Dedifferentiated amniotic fluid mesenchymal stem cell (primary cell): Measurements from ENCODE around the gene HS3ST3B1.

Source experiments
- DNase-seq: peaks from one replicate; pipeline ENCODE4 v3.0.0-alpha.2; 2016; ENCODE audit errors: extremely low spot score

HS3ST3B1 gene

DNA sequence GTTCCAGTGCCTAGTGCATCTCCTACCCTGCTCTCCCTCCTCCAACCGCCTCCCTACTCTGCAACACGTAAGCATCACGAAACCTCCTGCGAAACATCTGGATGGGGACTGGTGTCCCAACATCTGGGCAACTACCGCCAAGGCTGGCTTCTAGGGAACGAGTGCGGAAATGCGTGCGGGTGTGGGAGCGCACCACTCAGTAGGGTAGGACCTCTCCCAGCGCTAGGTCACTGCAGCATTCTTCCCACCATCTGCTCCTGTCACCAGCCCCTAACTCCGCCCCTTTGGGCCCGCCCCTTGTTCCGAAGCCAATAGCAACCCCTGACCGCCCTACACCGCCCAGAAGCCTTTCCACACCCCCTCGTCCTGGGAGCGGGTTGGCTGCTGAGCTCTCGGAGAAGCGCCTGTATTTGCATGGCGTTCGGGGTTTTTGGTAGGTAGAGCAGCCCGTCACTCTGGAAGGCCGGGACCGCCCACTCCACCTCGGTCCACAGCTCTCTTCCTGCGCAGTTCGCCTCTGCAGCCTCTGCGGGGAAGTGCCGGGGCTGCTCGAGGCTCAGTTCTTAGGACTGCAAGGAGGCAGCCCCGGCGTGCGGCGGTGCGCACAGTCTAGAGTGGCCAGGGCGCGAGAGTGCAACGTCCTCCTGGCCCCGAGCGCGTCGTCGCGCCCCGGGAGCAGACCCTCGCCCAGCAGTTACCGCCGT lies at the start of gene HS3ST3B1:
HS3ST3B1 (plus strand) TSS at position 507 of the 704 bp plus-strand sequence. CDS start 438 bp downstream, outside the sequence.
- DNase-seq, result peak; percentile 99

DNA sequence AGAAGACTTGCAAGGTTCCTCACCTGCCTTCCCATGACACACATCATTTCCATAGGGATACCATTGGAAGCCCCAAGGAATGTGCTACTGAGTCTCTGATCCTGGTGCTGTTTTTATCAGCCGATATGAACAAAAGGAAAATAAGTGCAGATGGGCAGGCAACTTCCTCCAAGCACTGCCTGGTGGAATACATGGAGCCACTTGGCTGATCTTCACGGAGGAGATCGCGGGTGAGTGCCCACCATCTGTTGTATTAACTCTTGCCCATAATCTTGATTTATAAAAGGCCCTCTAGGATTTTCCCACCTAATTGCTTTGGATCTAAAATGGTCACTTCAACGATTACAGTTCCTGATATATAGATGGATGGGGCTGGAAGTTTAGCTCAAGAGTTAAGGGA lies 39.5 kb upstream of the HS3ST3B1 start:
- DNase-seq, result no peak

DNA sequence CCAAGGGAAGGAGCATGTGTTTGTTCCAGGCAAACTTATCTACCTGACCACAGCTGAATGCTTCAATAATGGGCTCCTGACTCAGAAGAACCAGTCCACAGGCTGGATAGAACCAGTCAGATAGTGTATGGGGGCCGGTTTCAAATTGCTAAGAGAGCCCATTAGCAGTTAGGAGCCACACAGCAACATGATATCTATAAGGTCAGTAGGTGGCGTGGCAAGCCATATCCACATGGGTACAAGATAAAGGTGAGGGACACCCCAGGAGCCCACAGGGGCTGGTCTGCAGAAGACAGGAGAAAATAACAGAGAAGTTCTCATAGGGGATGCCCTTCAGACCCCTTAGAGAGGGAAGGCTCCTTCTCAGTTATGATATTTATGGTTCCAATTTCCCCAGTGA lies 32.6 kb upstream of the HS3ST3B1 start:
- no peak for DNase-seq

DNA sequence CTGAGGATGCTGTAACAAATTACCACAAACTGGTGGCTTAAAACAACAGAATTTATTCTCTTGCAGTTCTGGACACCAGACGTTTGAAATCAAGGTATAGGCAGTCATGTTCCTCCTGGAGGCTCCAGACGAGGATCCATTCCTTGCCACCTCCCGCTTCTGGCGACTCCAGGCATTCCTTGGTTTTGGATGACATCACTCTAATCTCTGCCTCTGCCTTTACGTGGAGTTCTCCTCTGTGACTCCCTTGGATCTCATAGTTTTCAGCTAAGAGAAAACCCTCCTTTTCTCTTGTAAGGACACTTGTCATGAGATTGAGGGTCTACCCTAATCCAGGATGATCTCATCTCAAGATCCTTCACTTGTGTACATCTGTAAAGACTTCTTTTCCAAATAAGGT lies 31.4 kb upstream of the HS3ST3B1 start:
- no peak for DNase-seq

DNA sequence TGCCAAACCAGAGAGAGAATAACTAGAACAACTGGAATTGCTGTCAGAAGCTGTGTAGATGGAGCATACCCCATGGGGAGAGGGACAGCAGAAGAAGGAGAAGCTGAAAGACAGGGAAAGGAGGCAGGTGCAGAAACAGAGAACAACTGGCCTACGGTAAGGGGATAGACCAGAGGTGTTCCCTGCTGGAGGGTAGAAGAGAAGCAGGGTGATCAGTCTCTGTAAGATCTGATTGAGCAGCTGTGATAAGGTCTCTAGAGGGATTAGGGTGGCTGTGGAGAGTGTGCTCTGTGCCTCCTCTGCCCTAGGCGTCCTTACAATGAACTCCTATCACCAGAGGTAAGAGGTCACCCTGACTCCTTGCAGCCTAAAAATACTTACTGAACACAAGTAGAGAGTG lies 30.4 kb upstream of the HS3ST3B1 start:
- no peak for DNase-seq

DNA sequence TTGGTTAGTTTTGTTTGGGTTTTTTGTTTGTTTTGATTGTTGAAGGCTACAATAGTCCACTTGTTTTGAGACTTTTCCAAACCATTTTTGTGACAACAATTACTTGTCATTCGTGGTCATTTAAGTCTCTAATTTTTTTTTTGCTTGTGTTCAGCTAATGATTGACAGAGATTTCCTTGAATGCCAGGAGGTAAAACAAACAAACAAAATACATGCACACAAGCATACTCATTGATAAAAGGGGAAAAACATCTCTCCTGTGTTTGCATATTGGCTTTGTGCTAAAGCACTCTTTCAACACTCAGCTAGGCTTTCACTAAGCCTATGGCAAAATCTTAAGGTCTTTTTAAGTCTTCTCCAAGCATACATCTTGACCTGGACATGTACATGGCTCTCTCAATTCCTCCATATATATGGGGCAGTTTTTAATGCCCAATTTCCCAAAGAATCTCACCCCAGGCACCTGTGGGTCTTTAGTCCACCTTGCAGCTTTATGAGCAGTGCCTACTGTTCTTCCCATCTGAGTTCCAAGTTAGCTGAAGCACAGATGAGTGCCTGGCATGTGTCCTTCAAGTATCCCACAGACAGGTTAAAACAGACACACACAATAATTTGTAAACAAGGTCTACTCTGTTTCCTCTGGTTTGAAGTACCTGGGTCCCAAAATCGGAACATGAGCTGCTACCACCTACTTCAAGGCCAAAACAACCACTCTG lies 24.2 kb upstream of the HS3ST3B1 start:
- no peak for DNase-seq

DNA sequence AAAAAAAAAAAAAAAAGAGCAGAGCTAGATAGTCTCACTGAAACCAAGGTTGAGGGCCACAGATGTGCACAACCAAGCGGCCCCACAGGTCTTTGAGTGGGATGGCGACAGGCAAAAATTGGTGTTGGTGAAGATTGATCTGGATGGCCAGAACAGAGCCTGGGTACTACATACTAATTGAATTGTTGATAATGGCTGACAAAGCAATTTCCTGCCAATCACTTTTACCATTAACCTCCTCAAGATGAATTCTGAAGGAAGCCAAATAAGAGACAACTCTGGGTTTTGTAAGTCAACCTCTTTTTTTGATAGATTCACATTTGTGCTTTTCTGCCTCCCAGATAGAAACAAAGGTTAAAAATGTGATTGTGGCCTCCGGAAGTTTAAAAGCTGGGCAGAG lies 19.4 kb upstream of the HS3ST3B1 start:
- no peak for DNase-seq

DNA sequence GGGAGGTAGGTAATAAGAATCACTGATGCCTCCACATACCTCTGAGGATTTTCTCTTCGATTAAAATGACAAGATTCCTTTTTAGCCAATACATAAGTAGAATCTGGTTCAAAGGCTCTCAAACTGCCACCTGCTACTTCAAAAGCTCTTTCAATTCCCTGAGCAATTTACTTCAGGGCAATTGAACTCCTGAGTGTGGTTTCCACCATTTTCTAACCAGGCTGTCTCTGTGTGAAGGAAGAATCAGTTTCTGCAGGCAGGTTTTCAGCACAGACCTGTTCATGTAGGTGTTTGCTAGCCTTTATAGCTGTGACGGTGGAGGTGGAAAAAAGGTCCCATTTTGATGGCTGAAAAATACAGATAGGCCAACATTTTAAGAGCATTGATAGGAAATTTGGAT lies 18.2 kb upstream of the HS3ST3B1 start:
- DNase-seq, result no peak

DNA sequence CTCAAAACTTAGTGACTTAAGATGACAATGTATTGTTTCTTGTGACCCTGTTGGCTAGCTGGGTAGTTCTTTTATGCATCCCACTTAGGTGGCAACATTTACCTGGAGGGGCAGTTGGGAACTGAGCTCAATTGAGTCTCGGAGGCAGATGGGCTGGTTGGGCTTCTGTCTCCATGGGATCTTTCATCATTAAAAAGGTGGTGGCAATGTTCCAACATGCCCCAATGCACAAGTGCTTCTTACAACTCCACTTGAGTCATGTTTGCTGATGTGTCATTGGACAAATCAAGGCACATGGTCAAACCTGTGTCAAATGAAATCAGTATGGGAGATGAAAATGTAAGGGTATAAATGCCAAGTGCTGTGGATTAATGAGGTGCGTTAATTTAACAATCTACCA lies 11.7 kb upstream of the HS3ST3B1 start:
- DNase-seq, result no peak

DNA sequence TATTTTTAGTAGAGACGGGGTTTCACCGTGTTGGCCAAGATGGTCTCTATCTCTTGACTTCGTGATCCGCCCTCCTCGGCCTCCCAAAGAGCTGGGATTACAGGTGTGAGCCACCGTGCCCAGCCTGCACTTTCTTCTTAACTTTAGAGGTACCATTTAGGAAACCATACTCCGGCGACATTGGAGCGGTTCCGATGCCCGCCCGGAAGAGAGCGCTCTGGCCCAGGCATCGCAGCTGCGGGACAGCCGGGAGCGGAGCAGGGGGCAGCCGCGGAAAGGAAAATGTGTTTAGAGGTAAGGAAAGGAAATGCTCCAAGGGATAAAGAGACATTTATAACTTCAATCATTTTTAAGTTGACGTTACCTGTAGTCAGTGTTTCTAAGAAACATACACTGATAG lies 6.0 kb upstream of the HS3ST3B1 start:
- DNase-seq, result no peak

DNA sequence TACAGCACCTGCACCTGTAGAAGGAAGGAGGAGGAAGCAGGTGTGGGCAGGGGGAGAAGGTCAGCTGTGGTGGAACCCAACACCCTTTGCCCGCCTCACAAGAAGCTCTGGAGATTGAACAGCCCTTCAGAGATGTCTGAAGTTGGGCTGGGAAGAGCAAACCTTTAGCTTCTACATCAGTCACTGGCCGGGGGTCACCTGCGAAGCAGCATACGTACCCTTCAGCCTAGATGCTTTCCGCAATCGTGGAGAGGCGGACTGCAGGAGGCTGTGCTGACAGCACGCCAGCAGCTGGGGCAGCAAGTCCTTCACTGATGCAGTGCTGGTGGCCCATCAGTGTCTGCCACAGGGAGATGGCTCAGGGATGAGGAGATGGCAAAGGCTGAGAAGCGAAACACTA lies 5.2 kb upstream of the HS3ST3B1 start:
- DNase-seq, result no peak

DNA sequence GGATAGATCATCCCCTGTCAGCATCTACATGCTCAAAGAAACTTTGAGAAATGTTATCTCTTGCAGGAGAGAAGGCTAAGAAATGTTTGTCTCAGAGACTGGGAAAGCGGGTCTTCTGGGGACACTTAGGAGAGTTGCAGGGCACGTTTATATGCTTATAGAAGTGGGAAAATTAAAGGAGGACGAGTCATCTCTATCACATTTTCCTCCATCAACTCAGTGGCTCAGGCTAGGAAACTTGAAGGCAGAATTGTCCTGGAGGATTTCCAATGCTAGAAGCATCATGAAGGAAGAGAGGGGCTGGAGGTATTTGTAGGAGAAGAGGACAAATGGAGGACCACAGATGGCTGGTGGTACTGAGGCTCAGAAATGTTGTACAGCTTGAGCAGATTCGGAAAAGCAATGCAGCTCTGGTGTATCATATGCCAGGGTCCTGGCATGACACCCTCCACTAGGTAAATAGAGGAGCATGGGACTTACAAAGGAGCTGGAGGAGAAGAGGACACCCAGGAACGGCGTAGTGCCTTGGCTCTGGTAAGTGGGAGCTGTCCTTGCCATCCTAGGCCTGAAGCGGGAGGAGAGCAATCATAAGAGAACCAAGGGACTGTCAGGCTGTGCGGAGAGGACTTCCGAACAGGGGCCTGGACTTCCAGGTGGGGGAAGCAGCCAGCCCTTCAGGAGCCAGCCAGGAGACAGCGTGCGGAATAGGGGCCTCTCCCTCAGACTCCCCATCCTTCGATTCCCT lies 4.5 kb upstream of the HS3ST3B1 start:
- no peak for DNase-seq

DNA sequence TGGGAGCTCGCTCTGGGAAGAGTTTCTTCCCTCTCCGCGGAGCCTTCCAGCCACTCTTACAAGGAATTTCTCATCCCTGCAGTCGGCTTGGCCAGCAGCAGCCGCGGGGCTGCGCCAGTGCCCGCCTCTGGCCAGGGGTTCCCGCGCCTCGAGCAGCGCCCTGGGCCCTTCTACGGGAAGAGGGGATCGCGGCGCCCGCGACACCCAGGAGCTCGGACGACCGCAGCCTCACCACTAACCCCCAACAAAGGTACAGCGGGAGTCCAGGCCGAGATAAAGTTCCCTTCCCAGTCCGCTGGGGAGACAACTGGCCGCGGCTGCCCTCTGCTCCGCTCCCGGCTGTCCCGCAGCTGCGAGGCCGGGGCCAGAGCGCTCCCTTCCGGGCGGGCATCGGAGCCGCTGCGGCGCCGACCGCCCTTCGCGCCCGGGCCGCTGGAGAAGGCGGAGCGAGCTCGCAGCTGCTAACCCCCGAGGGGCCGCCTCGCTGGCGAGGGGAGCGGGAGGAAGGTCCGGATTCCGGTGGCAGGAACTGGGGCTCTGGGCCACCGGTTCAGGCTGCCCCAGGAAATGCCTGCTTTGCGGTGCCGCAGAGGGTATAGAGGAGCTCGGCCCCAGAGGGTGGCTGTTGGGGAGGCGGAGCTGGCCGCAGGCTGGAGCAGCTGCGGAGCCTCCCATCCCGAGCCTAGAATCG lies 3.6 kb upstream of the HS3ST3B1 start:
- DNase-seq, result no peak

DNA sequence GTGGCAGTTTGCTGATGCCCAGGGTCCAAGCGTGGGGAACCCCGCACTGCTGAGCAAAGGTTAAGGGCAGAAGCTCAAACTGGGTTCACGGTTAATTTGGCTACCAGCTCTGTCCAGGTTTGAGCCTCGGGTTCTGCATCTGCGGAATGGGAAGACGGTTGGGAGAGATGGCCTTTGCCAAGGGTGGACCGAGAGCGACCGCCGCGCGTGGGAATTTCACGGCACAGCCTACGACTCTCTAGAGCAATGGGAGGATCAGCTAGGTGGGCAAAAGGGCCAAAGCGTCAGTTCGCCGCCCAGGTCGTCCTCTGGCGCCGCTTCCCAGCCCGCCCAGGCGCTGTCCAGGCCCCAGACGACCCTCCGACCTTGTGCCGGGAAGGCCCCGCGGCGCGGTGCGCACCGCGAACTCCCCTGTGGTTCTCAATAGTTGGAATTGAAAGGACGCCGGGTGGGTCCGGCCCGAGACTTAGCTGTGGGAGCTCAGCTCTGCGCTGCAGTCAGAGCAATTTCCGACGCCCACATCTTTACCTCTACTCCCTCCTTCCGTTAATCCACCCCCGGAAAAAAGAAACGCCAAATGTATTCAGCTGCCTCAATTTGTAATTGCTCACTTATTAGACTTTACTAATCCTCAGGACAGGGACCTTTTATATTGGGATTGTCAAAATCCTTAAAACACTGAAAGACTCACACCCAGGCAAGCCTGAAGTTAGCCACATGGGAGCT lies 2.5 kb upstream of the HS3ST3B1 start:
- DNase-seq, result no peak

DNA sequence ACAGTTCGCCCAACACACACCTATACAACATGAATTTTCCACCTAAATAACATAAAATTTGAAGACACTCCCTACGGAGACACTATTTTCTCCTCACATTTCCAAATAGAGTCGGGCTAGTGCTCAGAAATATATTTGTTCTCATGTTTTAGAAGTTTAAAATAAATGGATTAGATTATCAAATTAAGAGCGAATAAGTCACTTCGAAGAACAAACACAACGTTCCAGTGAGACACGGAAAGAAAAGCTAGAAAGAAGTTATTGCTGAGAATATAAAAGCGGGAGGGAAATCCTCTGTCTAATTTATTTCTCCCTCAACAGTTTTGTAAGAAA lies 2.0 kb upstream of the HS3ST3B1 start:
- no peak for DNase-seq

DNA sequence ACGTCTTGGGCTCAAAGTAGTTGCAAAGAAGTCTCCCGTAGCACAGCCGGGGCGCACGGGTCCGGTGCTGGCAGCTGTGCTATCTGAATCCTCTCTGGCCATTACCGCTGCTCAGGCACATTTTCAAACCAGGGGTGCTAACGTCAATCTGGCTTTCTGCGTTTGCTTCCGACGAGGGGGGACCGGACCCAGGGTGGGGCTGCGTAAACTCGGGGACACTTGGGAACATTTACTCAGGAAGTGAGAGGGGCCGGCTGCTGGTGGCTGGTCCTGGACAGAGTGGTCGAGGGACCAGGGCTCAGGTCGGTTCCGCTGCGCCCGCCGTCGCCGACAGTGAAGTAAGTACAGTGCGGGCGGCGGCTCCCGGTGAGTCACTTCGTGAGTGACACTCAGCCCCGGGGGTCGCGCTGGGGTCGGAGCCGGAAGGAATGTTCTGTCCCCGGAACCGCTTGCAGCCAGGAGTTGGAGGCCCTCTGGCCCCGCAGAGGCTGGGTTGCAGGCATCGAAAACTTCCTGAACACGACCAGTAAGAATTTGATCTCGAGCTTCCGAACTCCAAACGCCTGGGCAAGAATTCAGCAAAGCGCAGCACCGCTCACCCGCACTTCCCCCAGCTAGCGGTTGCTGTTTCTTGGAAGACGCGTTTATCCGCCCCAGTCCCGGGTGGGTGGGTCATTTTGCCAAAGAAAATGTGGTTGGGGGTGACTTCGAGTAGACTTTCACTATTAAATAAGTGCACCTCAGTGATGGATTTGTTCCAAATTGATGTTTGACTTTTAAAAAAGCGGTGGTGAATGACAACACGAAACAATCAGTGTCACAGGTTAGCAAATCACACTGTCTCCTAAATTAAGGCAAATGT lies 1.4 kb upstream of the HS3ST3B1 start:
- DNase-seq, result no peak

DNA sequence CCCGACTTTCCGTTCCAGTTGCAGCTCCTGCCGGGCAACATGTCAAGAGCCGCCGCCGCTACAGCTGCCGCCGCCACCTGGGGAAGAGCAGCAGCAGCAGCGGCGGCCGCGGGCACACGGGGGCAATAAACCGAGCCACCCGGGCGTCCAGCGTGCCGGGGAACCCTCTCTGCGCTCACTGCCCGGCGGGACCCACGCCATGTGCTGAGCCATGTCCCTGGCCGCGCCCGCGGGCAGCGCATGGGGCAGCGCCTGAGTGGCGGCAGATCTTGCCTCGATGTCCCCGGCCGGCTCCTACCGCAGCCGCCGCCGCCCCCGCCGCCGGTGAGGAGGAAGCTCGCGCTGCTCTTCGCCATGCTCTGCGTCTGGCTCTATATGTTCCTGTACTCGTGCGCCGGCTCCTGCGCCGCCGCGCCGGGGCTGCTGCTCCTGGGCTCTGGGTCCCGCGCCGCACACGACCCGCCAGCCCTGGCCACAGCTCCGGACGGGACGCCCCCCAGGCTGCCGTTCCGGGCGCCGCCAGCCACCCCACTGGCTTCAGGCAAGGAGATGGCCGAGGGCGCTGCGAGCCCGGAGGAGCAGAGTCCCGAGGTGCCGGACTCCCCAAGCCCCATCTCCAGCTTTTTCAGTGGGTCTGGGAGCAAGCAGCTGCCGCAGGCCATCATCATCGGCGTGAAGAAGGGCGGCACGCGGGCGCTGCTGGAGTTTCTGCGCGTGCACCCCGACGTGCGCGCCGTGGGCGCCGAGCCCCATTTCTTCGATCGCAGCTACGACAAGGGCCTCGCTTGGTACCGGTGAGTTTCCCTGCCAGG lies 604 bp downstream of the HS3ST3B1 start:
- DNase-seq, result no peak

DNA sequence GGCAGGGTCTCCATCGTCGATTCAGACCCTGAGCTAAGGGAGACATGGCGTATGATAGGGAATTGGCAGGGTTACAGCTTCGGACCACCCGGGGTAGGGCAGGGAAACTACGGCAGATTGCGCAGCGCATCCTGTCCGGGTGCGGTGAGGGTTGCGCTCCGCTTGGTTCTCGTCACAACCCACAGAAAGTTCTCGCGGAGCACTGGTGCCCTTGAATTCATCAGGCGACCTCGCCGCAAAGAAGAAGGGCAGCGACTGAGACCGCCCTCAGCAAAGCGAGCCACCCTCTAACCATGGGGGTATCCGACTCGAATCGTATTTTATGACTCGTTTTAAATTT lies 1.2 kb downstream of the HS3ST3B1 start:
- DNase-seq, result no peak

DNA sequence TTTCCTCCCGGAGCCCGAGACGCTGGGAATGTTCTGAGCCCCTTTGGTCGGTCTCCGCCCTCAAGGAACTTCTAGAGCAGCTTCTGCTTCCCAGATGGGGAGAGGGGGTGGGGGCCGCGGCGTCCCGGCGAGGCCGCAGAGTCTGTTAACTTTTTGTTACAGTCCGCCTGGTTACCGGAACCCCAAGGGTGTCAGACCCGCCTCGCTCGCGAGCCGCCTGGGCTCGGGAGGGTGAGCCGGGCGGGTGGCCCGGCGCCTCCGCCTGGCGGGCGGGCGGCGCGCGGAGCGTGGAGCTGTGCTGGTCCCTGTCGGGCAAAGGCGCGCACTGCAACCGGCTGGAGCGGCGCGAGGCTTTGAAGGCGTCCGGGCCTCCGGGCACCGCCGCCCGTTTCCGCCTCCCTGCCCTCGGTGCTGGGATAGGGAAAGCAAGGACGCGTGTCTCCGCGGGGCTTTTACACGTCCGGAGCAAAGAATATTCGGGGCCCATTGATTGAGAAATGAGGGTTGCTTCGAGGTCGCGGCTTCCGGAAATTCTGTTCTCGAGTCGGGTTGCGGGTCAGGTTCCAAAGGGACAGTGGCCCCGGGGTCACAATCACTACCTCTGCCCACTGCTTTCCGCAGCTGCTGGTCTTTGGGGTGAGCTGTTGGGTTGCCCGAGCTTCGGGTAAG lies 1.7 kb downstream of the HS3ST3B1 start:
- peak; percentile 81 for DNase-seq
